Neural crest cell (in vitro differentiated cells): Measurements from ENCODE around the gene ZNF563. TPM values are rescaled to one million over a fixed set of nuclear protein-coding genes. Genes with fewer than 3 reads are reported as not detected.
A peak's percentile ranks its signal among the peaks of the same experiment; 100 is the strongest.

Experiments
- DNase-seq: peaks from one replicate; pipeline ENCODE4 v3.0.0; 2021; ENCODE audit warnings: low read depth, mixed read lengths, low spot score
- H3K27ac Mint-ChIP-seq: one replicate; pipeline ENCODE4 v1.8.0; 2021; ENCODE audit warnings: mild to moderate bottlenecking, mixed read lengths; ENCODE audit not compliant: unreplicated experiment
- H3K27me3 Mint-ChIP-seq: 2 replicates; pipeline ENCODE4 v1.8.0; 2021; ENCODE audit warnings: low read depth, mild to moderate bottlenecking, mixed read lengths
- H3K36me3 Mint-ChIP-seq: 2 replicates; pipeline ENCODE4 v1.8.0; 2021; ENCODE audit warnings: low read depth, mild to moderate bottlenecking, mixed read lengths
- H3K4me1 Mint-ChIP-seq: 2 replicates; pipeline ENCODE4 v1.8.0; 2021; ENCODE audit warnings: mixed read lengths
- H3K4me3 Mint-ChIP-seq: one replicate; pipeline ENCODE4 v1.8.0; 2021; ENCODE audit warnings: mild to moderate bottlenecking, mixed read lengths
- H3K9me3 Mint-ChIP-seq: 2 replicates; pipeline ENCODE4 v1.8.0; 2021; ENCODE audit warnings: mixed read lengths
- CTCF ChIP-seq: fragments of 200-600 bp; sonication (generic); conservative IDR thresholded peaks from 2 replicates; pipeline ENCODE4 v1.5.0; 2021; ENCODE audit warnings: antibody characterized with exemption, mild to moderate bottlenecking
- total RNA-seq: library from RNA; stranded (reverse); gene quantifications from 2 replicates; pipeline ENCODE4 v1.2.1, GENCODE V29; 2021

Gene ZNF563
- total RNA-seq, 1 donor from 2014 or later, result 2.4 TPM

GRCh38 chr19:12345197-12345596 is 11.8 kb upstream of the ZNF563 start:
- Mint-ChIP-seq H3K9me3 (peaks cover 33% of the 10 kb centered on the region), H3K27me3 (no peaks in the 10 kb centered on the region), H3K36me3 (peaks cover 57% of the 10 kb centered on the region), H3K4me3 (no peak overlapping the region), H3K4me1 (no peaks in the 10 kb centered on the region), H3K27ac (no peak overlapping the region)
- TF ChIP-seq CTCF, result no peak
- DNase-seq, result no peak

GRCh38 chr19:12331211-12331941 is 2.1 kb downstream of the ZNF563 start:
- Mint-ChIP-seq H3K27me3 (peaks cover 7% of the 10 kb centered on the region), H3K9me3 (no peaks in the 10 kb centered on the region), H3K4me1 (peaks cover 15% of the 10 kb centered on the region), H3K36me3 (no peaks in the 10 kb centered on the region), H3K4me3 (peak overlapping the region; percentile 70), H3K27ac (no peak overlapping the region)
- DNase-seq, result no peak
- TF ChIP-seq CTCF, result no peak

- Mint-ChIP-seq H3K9me3 (no peaks in the 10 kb centered on the region), H3K27ac (no peak overlapping the region), H3K4me3 (no peak overlapping the region), H3K27me3 (peaks cover 7% of the 10 kb centered on the region), H3K36me3 (no peaks in the 10 kb centered on the region), H3K4me1 (peaks cover 15% of the 10 kb centered on the region)
- no peak for TF ChIP-seq CTCF
- no peak for DNase-seq
Measured at GRCh38 chr19:12330340-12330739, 3.1 kb downstream of the ZNF563 start.

GRCh38 chr19:12325690-12326089 is 7.7 kb downstream of the ZNF563 start:
- no peak for TF ChIP-seq CTCF
- Mint-ChIP-seq H3K9me3 (peaks cover 8% of the 10 kb centered on the region), H3K4me1 (no peaks in the 10 kb centered on the region), H3K36me3 (peaks cover 16% of the 10 kb centered on the region), H3K27ac (no peak overlapping the region), H3K27me3 (no peaks in the 10 kb centered on the region), H3K4me3 (no peak overlapping the region)
- no peak for DNase-seq

GRCh38 chr19:12318782-12319413 is 14.5 kb downstream of the ZNF563 start:
- DNase-seq, result no peak
- peaks cover 27% of the 10 kb centered on the region for H3K9me3 Mint-ChIP-seq
- no peaks in the 10 kb centered on the region for H3K4me1 Mint-ChIP-seq
- H3K27me3 Mint-ChIP-seq, result no peaks in the 10 kb centered on the region
- H3K27ac Mint-ChIP-seq, result no peak overlapping the region
- H3K4me3 Mint-ChIP-seq, result no peak overlapping the region
- TF ChIP-seq CTCF, result no peak
- H3K36me3 Mint-ChIP-seq, result peaks cover 34% of the 10 kb centered on the region
